NAMALWA (cell line): ENCODE results near the gene PCDHB16.
"Not testable (repeated sequence)": the region's sequence is repeated elsewhere in the genome, so short reads cannot be mapped to it uniquely, and the experiment has no call there.

ENCODE experiments used
- DNase-seq: peaks from one replicate; pipeline ENCODE4 v3.0.0-alpha.2; 2015; ENCODE audit warnings: low spot score

The PCDHB16 gene

DNA sequence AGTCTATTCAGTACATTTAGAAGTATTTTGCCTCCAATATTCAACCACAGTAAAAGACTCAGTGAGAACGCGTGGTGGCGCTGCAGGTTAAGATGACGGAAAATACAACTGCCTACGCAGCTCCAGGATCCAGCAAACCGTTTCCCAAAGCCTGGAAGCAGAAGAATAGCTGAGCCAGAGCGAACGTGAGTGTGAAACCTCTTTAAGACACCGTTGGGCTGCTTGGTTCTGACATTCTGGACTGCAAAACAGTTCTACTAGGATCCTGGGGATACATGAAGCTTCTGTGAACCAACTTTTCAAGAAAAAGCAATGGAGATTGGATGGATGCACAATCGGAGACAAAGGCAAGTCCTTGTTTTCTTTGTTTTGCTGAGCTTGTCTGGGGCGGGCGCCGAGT lies at the start of gene PCDHB16:
TSS of gene PCDHB16 (plus strand) at position 140 of the 400 bp plus-strand sequence. CDS start at position 313, 173 bp downstream.
- peak; percentile 45 for DNase-seq

DNA sequence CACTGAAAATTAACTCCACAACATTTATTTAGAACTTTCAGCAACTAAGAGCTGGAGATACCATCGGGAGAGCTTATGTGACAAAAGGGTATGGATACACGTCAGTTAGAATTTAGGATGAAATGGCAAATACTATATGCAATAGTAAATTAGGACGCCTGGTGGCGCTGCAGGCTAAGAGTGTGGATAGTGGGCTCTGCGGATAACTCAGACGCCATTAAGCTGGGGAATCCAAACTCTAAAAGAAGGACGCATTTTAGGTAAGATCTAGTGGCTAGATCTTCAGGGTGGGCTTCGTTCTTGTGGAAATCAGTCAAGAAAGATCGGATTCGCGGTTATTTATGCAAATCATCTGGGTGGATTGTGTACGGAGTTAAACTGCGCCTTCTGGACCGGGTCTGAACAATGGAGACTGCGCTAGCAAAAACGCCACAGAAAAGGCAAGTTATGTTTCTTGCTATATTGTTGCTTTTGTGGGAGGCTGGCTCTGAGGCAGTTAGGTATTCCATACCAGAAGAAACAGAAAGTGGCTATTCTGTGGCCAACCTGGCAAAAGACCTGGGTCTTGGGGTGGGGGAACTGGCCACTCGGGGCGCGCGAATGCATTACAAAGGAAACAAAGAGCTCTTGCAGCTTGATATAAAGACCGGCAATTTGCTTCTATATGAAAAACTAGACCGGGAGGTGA lies 47.0 kb upstream of the PCDHB16 start, which contains the start of gene PCDHB5:
TSS of gene PCDHB5 (plus strand) at position 177 of the 688 bp plus-strand sequence. CDS start at position 406, 229 bp downstream.
- peak; percentile 29 for DNase-seq

DNA sequence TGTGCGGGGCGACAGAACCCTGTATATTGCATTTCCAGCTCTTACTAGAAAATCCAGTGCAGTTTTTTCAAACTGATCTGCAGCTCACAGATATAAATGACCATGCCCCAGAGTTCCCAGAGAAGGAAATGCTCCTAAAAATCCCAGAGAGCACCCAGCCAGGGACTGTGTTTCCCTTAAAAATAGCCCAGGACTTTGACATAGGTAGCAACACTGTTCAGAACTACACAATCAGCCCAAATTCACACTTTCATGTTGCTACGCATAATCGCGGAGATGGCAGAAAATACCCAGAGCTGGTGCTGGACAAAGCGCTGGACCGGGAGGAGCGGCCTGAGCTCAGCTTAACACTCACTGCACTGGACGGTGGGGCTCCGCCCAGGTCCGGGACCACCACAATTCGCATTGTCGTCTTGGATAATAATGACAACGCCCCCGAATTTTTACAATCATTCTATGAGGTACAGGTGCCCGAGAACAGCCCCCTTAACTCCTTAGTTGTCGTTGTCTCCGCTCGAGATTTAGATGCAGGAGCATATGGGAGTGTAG lies 46.4 kb upstream of the PCDHB16 start:
- DNase-seq: no peak

DNA sequence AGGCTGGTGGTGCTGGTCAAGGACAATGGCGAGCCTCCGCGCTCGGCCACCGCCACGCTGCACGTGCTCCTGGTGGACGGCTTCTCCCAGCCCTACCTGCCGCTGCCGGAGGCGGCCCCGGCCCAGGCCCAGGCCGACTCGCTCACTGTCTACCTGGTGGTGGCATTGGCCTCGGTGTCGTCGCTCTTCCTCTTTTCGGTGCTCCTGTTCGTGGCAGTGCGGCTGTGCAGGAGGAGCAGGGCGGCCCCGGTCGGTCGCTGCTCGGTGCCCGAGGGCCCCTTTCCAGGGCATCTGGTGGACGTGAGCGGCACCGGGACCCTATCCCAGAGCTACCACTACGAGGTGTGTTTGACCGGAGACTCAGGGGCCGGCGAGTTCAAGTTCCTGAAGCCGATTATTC lies 44.8 kb upstream of the PCDHB16 start:
- not testable (repeated sequence) for DNase-seq

DNA sequence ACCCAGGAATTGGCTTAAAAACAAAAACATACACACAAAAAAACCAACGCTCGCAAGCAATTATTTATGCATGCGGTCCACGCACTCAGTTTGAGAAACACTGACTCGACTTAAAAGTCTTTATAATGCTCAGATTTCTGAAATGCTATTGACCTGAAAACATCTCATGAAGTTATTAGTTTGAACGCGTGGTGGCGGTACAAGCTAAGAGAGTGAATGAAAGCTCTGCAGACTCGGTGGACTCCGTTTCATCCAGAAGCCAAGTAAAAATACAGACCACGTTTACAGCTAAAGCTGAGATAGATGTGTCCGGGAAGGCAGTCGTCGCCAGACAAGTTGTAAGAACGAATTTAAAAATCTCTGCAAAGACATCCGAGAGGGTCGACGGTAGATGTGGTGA lies 32.4 kb upstream of the PCDHB16 start, which contains the start of gene PCDHB6:
TSS of gene PCDHB6 (plus strand) at position 246 of the 400 bp plus-strand sequence. CDS start 201 bp downstream, outside the sequence.
- DNase-seq: no peak

DNA sequence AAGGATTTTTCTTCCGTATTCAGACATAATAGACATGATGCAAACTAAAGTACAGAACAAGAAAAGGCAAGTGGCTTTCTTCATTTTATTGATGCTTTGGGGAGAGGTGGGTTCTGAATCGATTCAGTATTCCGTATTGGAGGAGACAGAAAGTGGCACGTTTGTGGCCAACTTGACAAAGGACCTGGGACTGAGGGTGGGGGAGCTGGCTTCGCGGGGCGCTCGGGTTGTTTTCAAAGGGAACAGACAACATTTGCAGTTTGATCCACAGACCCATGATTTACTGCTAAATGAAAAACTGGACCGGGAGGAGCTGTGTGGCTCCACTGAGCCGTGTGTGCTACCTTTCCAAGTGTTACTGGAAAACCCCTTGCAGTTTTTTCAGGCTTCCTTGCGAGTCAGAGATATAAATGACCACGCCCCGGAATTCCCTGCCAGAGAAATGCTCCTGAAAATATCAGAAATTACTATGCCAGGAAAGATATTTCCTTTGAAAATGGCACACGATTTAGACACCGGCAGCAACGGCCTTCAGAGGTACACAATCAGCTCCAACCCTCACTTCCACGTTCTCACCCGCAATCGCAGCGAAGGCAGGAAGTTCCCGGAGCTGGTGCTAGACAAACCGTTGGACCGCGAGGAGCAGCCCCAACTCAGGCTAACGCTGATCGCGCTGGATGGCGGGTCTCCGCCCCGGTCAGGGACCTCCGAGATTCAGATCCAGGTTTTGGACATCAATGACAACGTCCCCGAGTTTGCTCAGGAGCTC lies 31.8 kb upstream of the PCDHB16 start:
- no peak for DNase-seq

DNA sequence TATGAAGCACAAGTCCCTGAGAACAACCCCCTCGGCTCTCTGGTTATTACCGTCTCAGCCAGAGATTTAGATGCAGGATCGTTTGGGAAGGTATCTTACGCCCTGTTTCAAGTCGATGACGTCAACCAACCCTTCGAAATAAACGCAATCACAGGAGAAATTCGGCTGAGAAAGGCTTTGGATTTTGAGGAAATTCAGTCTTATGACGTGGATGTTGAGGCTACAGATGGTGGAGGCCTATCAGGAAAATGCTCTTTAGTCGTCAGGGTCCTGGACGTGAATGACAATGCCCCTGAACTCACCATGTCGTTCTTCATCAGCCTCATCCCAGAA lies 31.2 kb upstream of the PCDHB16 start:
- DNase-seq: no peak

DNA sequence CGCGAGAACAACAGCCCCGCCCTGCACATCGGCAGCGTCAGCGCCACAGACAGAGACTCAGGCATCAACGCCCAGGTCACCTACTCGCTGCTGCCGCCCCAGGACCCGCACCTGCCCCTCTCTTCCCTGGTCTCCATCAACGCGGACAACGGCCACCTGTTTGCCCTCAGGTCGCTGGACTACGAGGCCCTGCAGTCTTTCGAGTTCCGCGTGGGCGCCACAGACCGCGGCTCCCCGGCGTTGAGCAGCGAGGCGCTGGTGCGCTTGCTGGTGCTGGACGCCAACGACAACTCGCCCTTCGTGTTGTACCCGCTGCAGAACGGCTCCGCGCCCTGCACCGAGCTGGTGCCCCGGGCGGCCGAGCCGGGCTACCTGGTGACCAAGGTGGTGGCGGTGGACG lies 30.6 kb upstream of the PCDHB16 start:
- not testable (repeated sequence) for DNase-seq

DNA sequence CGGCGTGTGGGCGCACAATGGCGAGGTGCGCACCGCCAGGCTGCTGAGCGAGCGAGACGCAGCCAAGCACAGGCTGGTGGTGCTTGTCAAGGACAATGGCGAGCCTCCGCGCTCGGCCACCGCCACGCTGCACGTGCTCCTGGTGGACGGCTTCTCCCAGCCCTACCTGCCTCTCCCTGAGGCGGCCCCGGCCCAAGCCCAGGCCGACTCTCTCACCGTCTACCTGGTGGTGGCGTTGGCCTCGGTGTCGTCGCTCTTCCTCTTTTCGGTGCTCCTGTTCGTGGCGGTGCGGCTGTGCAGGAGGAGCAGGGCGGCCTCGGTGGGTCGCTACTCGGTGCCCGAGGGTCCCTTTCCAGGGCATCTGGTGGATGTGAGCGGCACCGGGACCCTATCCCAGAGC lies 30.1 kb upstream of the PCDHB16 start:
- DNase-seq: not testable (repeated sequence)

DNA sequence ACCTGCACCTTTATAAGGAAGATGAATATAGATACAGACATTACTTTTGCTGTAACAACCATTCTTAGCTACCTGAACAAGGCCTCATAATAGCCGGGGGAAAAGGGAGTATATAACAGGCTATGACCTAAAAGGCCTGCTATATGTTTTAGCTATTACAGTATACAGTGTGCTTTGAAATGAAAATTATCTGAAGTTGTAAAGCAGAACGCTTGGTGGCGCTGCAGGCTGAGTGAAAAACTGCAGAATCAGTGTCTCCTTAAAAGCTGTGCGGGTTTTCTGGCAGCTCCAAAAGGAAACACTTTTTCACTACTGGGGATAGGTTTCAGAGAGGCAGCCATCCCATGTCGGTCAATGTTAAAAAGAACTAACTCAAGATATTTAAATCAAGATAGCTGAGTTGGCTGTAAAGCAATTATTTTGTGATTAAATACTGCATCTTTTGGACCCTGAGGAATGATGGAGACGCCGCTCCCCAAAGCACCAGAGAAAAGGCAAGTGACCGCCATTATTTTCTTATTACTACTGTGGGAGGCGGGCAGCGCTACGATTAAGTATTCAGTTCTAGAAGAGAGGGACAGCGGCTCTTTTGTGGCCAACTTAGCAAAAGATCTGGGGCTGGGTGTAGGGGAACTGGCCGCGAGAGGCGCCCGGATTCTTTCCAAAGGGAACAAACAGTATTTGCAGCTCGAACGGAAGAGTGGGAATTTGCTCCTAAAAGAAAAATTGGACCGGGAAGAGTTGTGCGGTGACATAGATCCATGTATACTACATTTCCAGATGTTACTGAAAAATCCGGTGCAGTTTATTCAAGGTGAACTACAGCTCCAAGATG lies 26.4 kb upstream of the PCDHB16 start:
- peak; percentile 43 for DNase-seq

DNA sequence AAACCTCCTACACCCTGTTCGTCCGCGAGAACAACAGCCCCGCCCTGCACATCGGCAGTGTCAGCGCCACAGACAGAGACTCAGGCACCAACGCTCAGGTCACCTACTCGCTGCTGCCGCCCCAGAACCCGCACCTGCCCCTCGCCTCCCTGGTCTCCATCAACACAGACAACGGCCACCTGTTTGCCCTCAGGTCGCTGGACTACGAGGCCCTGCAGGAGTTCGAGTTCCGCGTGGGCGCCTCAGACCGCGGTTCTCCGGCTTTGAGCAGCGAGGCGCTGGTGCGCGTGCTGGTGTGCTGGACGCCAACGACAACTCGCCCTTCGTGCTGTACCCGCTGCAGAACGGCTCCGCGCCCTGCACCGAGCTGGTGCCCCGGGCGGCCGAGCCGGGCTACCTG lies 24.8 kb upstream of the PCDHB16 start:
- not testable (repeated sequence) for DNase-seq

DNA sequence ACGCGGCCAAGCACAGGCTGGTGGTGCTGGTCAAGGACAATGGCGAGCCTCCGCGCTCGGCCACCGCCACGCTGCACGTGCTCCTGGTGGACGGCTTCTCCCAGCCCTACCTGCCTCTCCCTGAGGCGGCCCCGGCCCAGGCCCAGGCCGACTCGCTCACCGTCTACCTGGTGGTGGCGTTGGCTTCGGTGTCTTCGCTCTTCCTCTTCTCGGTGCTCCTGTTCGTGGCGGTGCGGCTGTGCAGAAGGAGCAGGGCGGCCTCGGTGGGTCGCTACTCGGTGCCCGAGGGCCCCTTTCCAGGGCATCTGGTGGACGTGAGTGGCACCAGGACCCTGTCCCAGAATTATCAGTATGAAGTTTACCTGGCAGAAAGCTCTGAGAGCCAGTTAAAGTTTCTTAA lies 24.3 kb upstream of the PCDHB16 start:
- not testable (repeated sequence) for DNase-seq

DNA sequence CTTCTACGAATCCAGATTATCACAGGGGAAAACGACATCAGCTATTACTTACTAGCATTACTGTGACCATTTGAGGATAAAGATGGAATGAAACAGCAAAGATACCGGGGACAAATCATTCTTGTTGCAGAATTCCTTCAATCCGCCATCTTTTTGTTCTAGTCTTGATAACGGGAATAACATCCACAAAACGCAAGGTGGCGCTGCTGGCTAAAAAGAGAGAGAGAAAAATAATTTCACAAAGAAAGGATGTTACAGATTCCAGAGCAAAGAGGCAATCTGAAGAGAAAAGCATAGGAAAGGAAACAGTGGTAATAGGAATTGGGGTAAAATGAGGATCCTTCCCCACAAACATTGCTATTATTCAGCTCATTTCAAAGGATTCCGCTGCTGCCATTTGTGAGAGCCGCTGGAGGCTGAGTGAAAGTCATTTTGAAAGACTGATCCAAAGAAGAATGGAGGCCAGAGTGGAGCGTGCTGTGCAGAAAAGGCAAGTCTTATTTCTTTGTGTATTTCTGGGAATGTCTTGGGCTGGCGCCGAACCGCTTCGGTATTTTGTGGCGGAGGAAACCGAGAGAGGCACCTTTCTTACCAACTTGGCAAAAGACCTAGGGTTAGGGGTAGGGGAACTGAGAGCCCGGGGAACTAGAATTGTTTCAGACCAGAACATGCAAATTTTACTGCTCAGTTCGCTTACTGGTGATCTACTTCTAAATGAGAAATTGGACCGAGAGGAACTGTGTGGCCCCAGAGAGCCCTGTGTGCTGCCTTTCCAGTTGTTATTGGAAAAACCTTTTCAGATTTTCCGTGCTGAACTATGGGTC lies 9.6 kb upstream of the PCDHB16 start, which contains the start of gene PCDHB7:
TSS of gene PCDHB7 (plus strand) at position 264 of the 824 bp plus-strand sequence. CDS start at position 456, 192 bp downstream.
- peak; percentile 56 for DNase-seq

DNA sequence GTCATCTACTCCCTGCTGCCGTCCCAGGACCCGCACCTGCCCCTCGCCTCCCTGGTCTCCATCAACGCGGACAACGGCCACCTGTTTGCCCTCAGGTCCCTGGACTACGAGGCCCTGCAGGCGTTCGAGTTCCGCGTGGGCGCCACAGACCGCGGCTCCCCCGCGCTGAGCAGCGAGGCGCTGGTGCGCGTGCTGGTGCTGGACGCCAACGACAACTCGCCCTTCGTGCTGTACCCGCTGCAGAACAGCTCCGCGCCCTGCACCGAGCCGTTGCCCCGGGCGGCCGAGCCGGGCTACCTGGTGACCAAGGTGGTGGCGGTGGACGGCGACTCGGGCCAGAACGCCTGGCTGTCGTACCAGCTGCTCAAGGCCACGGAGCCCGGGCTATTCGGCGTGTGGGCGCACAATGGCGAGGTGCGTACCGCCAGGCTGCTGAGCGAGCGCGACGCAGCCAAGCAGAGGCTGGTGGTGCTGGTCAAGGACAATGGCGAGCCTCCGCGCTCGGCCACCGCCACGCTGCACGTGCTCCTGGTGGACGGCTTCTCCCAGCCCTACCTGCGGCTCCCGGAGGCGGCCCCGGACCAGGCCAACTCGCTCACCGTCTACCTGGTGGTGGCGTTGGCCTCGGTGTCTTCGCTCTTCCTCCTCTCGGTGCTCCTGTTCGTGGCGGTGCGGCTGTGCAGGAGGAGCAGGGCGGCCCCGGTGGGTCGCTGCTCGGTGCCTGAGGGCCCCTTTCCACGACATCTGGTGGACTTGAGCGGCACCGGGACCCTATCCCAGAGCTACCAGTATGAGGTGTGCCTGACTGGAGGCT lies 7.7 kb upstream of the PCDHB16 start:
- not testable (repeated sequence) for DNase-seq

DNA sequence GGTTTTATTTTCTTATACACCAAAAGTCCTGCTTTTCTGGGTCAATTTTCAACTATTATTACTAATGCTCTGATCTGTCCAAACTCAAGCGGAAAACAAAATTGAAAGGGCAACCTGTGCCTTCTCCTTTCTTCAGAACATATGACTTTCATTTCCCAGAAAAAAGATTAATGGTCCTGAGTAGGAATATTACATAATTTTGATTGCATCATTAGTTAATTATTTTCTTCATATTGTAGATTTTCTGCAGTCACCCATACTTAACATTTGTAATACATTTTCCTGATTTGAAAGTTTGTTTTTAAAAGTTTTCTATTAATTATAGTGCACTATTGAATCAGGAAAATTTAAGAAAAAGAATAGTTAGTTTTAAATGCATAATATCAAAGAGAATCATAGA lies 6.3 kb upstream of the PCDHB16 start:
- DNase-seq: no peak

DNA sequence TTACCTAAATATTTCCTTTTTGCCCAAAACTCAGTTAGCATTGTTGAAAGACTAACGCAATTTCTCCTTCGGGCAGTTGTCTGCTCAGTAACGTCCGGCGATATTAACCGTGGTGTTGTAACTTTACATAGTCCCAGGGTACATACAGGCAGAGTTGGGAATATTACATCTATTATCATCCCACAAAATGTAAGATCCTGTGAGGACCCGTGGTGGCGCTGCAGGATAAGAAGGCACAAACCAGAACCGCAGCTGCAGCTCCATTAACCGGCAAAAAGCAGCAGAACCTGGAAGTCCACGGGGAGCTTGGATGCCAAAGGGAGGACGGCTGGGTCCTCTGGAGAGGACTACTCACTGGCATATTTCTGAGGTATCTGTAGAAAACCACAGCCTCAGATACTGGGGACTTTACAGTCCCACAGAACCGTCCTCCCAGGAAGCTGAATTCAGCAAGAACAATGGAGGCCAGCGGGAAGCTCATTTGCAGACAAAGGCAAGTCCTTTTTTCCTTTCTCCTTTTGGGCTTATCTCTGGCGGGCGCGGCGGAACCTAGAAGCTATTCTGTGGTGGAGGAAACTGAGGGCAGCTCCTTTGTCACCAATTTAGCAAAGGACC lies 4.5 kb upstream of the PCDHB16 start, which contains the start of gene PCDHB8:
TSS of gene PCDHB8 (plus strand) at position 214 of the 615 bp plus-strand sequence. CDS start at position 459, 245 bp downstream.
- not testable (repeated sequence) for DNase-seq

DNA sequence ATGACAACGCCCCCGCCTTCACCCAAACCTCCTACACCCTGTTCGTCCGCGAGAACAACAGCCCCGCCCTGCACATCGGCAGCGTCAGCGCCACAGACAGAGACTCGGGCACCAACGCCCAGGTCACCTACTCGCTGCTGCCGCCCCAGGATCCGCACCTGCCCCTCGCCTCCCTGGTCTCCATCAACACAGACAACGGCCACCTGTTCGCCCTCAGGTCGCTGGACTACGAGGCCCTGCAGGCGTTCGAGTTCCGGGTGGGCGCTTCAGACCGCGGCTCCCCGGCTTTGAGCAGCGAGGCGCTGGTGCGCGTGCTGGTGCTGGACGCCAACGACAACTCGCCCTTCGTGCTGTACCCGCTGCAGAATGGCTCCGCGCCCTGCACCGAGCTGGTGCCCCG lies 2.8 kb upstream of the PCDHB16 start:
- not testable (repeated sequence) for DNase-seq

DNA sequence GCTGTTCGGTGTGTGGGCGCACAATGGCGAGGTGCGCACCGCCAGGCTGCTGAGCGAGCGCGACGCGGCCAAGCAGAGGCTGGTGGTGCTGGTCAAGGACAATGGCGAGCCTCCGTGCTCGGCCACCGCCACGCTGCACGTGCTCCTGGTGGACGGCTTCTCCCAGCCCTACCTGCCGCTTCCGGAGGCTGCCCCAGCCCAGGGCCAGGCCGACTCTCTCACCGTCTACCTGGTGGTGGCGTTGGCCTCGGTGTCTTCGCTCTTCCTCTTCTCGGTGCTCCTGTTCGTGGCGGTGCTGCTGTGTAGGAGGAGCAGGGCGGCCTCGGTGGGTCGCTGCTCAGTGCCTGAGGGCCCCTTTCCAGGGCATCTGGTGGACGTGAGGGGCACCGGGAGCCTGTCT lies 2.3 kb upstream of the PCDHB16 start:
- not testable (repeated sequence) for DNase-seq

DNA sequence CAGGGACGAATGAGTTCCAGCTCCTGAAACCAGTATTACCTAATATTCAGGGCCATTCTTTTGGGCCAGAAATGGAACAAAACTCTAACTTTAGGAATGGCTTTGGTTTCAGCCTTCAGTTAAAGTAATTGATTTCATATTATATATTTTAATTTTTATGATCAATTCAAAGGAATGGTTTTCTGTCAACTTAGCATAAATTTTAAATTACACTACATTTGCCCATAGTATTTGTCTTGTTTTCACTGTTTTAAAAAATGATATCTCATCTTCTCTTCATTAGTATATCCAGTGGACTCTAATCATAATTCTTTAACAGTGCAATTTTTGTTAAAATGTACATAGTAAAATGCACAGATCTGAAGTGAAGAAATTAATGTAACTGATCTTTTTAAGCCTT lies 1.9 kb upstream of the PCDHB16 start:
- DNase-seq: no peak
